Stimulated activated CD8-positive, alpha-beta memory T cell treated with anti-CD3 and anti-CD28 coated beads, Interleukin-4, amount 100 ng/mL, for 1 hour (primary cell): ENCODE data around the gene UBE3B.
"Not testable (repeated sequence)": the region's sequence is repeated elsewhere in the genome, so short reads cannot be mapped to it uniquely, and the experiment has no call there.

ENCODE experiments used
- DNase-seq, 2 donors: peaks; one replicate each; pipeline ENCODE4 v3.0.0-alpha.2; 2020; ENCODE audit warnings: low read depth in 2 of 2, low spot score in 1 of 2

Gene UBE3B

GRCh38 chr12:109473006-109473405 lies 4.4 kb upstream of the UBE3B start:
- no peak for DNase-seq

- DNase-seq = not testable (repeated sequence)
These were observed 3.7 kb upstream of the UBE3B start for GRCh38 chr12:109473526-109474270.

GRCh38 chr12:109475121-109475520 lies 2.3 kb upstream of the UBE3B start:
- DNase-seq = no peak

- no peak for DNase-seq
These were observed 1.2 kb upstream of the UBE3B start for GRCh38 chr12:109475993-109476806.

- DNase-seq = no peak
These were observed 638 bp upstream of the UBE3B start for GRCh38 chr12:109476807-109477184.

- DNase-seq = no peak
These were observed 505 bp downstream of the UBE3B start for GRCh38 chr12:109477963-109478315.

GRCh38 chr12:109479761-109480160 lies 2.3 kb downstream of the UBE3B start:
- no peak for DNase-seq

- no peak for DNase-seq
These were observed 2.9 kb downstream of the UBE3B start for GRCh38 chr12:109480356-109480755.

GRCh38 chr12:109481863-109482262 lies 4.4 kb downstream of the UBE3B start:
- no peak for DNase-seq

GRCh38 chr12:109482491-109482890 lies 5.1 kb downstream of the UBE3B start:
- no peak for DNase-seq

GRCh38 chr12:109482894-109483293 lies 5.5 kb downstream of the UBE3B start:
- DNase-seq = no peak

GRCh38 chr12:109483346-109483745 lies 5.9 kb downstream of the UBE3B start:
- no peak for DNase-seq

GRCh38 chr12:109485201-109485600 lies 7.8 kb downstream of the UBE3B start:
- no peak for DNase-seq

GRCh38 chr12:109487181-109488050 lies 10.0 kb downstream of the UBE3B start:
- DNase-seq = no peak

- DNase-seq = no peak
These were observed 10.7 kb downstream of the UBE3B start for GRCh38 chr12:109488051-109488665.

- no peak for DNase-seq
These were observed 11.9 kb downstream of the UBE3B start for GRCh38 chr12:109489016-109489954.

- DNase-seq = no peak
These were observed 12.6 kb downstream of the UBE3B start for GRCh38 chr12:109489955-109490565.

GRCh38 chr12:109491671-109492070 lies 14.2 kb downstream of the UBE3B start:
- no peak for DNase-seq

- DNase-seq = no peak
These were observed 14.9 kb downstream of the UBE3B start for GRCh38 chr12:109492371-109492770.

GRCh38 chr12:109493090-109493489 lies 15.7 kb downstream of the UBE3B start:
- no peak for DNase-seq
